Fibroblast of lung (primary cell): Measurements from ENCODE around the gene CDH4.

Experiments
- EZH2 ChIP-seq: IDR thresholded peaks from 2 replicates; pipeline ENCODE4 v1.5.1; 2012; ENCODE audit warnings: low read length, control low read depth, mild to moderate bottlenecking; ENCODE audit errors: missing control alignments
- TF ChIP-seq, protein P1 (sequence below), 2 donors: IDR thresholded peaks in 1 of 2; conservative IDR thresholded peaks in 1 of 2; 1 replicate in 1 of 2; 2 replicates in 1 of 2; pipeline ENCODE4 v1.5.1; 2011 to 2012; ENCODE audit warnings: low read length in 2 of 2, control low read depth in 1 of 2, inconsistent platforms in 1 of 2, low read depth in 1 of 2, mild to moderate bottlenecking in 1 of 2

DNA sequence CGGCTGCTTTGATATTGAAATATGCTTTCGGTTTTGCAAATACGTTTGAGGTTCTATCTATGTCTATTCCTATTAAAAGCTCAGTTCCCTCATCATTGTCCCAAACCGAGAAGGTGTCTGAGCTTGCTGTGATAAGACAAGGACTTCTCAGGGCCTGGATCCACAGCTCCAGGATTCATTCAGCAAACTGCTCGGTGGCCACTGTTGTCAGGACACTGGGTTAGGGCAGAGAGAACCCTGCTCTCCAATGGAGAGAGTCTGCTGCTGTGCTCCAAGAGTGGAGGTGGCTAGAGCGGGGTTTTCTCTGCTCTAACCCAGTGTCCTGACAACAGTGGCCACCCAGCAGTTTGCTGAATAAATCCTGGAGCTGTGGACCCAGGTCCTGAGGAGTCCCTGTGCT lies 198.5 kb downstream of the CDH4 start:
- TF ChIP-seq, protein P1, sequence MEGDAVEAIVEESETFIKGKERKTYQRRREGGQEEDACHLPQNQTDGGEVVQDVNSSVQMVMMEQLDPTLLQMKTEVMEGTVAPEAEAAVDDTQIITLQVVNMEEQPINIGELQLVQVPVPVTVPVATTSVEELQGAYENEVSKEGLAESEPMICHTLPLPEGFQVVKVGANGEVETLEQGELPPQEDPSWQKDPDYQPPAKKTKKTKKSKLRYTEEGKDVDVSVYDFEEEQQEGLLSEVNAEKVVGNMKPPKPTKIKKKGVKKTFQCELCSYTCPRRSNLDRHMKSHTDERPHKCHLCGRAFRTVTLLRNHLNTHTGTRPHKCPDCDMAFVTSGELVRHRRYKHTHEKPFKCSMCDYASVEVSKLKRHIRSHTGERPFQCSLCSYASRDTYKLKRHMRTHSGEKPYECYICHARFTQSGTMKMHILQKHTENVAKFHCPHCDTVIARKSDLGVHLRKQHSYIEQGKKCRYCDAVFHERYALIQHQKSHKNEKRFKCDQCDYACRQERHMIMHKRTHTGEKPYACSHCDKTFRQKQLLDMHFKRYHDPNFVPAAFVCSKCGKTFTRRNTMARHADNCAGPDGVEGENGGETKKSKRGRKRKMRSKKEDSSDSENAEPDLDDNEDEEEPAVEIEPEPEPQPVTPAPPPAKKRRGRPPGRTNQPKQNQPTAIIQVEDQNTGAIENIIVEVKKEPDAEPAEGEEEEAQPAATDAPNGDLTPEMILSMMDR (conservative IDR thresholded peaks at IDR 0.05 in 1 of 2, IDR thresholded peaks at IDR 0.05 in 1 of 2; ENCODE audit: low read depth in 1 of 2, low read length in 2 of 2), result no peak
- TF ChIP-seq EZH2, result no peak
